Caco-2 (cell line): ENCODE data around the gene NOM1. TPM values are rescaled to one million over a fixed set of nuclear protein-coding genes. Genes with fewer than 3 reads are reported as not detected.

Experiments
- BruUV-seq: library from RNA; stranded (reverse); fragments of 400-500 nt; replicated peaks from 2 replicates; lab custom pipeline; 2021; lab: Mats Ljungman, UMichigan
- CTCF ChIA-PET: fragments of 300-600 bp; sonication (Branson Sonifier 250); formaldehyde crosslinking; loops from one replicate; lab custom pipeline; 2022; ENCODE audit warnings: antibody characterized with exemption; lab: Charles Lee
- POLR2A ChIA-PET: fragments of 300-600 bp; sonication (Branson Sonifier 250); formaldehyde crosslinking; loops from one replicate; lab custom pipeline; 2022; ENCODE audit warnings: antibody characterized with exemption; lab: Charles Lee
- DNase-seq, 2 experiments: peaks; one replicate each; pipeline versions ENCODE4 v3.0.0 to v3.0.0-alpha.2; 2020 to 2022
- H3K27me3 ChIP-seq: replicated peaks from 2 replicates; pipeline ENCODE4 v1.6.0; 2011; ENCODE audit warnings: low read length; ENCODE audit not compliant: control insufficient read depth, insufficient read depth
- H3K36me3 ChIP-seq: 2 replicates; pipeline ENCODE4 v1.5.1; 2011; ENCODE audit warnings: low read length; ENCODE audit not compliant: control insufficient read depth, insufficient read depth
- H3K4me1 ChIP-seq: fragments of 250-450 bp; sonication (Bioruptor Pico); 2 replicates; pipeline ENCODE4 v1.5.1; 2020; ENCODE audit warnings: mild to moderate bottlenecking
- H3K4me3 ChIP-seq: 2 replicates; pipeline ENCODE4 v1.5.1; 2011; ENCODE audit warnings: low read depth, mild to moderate bottlenecking, control low read depth, low read length
- H3K9me3 ChIP-seq: fragments of 250-450 bp; sonication (Bioruptor Pico); 2 replicates; pipeline ENCODE4 v1.5.1; 2020; ENCODE audit warnings: mild to moderate bottlenecking, moderate library complexity
- H3K27ac Mint-ChIP-seq: one replicate; pipeline ENCODE4 v1.8.0; 2022; ENCODE audit warnings: mixed read lengths; ENCODE audit not compliant: unreplicated experiment
- H3K27me3 Mint-ChIP-seq: one replicate; pipeline ENCODE4 v1.8.0; 2022; ENCODE audit warnings: mixed read lengths; ENCODE audit not compliant: insufficient read depth, unreplicated experiment
- H3K36me3 Mint-ChIP-seq: one replicate; pipeline ENCODE4 v1.8.0; 2022; ENCODE audit warnings: mild to moderate bottlenecking, mixed read lengths; ENCODE audit not compliant: insufficient read depth, unreplicated experiment
- H3K4me1 Mint-ChIP-seq: one replicate; pipeline ENCODE4 v1.8.0; 2022; ENCODE audit warnings: low read depth, mixed read lengths; ENCODE audit not compliant: unreplicated experiment
- H3K4me3 Mint-ChIP-seq: one replicate; pipeline ENCODE4 v1.8.0; 2022; ENCODE audit warnings: mild to moderate bottlenecking, moderate library complexity, mixed read lengths; ENCODE audit not compliant: unreplicated experiment
- H3K9me3 Mint-ChIP-seq: one replicate; pipeline ENCODE4 v1.8.0; 2022; ENCODE audit warnings: mixed read lengths; ENCODE audit not compliant: unreplicated experiment
- CTCF ChIP-seq, 2 experiments: fragments of 200-600 bp in 1 of 2; IDR thresholded peaks; 1 replicate in 1 of 2; 2 replicates in 1 of 2; pipeline versions ENCODE4 v1.5.1 to v1.8.0; 2011 to 2022; ENCODE audit warnings: antibody characterized with exemption in 1 of 2, control low read depth in 1 of 2, inconsistent platforms in 1 of 2, low read depth in 1 of 2, low read length in 1 of 2, mild to moderate bottlenecking in 1 of 2, moderate library complexity in 1 of 2; ENCODE audit not compliant: insufficient read depth in 1 of 2, severe bottlenecking in 1 of 2, unreplicated experiment in 1 of 2
- intact Hi-C: fragments of 100-400 bp; cut with micrococcal nuclease; formaldehyde crosslinking; loops from one replicate; pipeline ENCODE4 v1.10.0; 2022; ENCODE audit not compliant: unreplicated experiment
- total RNA-seq: library from RNA; stranded (reverse); gene quantifications from 2 replicates; pipeline ENCODE4 v1.2.3, GENCODE V29; 2022

Gene NOM1
- total RNA-seq, 1 experiment from 2014 or later: 37.7 TPM

DNA sequence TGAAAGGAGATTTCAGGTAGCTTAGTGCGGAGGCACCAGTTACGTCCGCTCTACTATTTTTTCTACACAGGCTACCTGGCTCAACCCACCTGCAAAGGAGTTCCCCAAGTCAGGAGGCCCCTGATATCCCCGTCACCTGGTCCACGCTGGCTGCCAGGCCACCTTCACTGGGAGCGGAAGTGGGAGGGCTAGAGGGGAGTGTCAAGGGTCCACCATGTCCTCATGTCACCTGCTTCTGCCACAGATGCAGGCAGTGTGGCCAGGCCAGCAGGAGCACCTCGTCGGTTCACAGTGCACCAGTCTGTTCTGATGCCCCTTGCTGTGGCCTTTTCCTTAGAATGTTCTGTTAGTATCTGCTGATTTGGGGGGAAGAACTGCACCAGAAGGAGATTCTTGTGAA, 16.9 kb downstream of the NOM1 start:
- Histone ChIP-seq H3K4me3 (no peak overlapping the region), H3K9me3 (no peaks in the 10 kb centered on the region), H3K4me1 (no peaks in the 10 kb centered on the region), H3K27me3 (no peaks in the 10 kb centered on the region), H3K36me3 (peaks cover 3% of the 10 kb centered on the region; the same call in 1 of the 2 replicates)
- no peak overlapping the region for H3K27ac Mint-ChIP-seq
- H3K4me1 Mint-ChIP-seq: no peaks in the 10 kb centered on the region
- intact Hi-C loops: no loop called here
- no peaks in the 10 kb centered on the region for H3K9me3 Mint-ChIP-seq
- DNase-seq: no peak
- ChIA-PET POLR2A (no interaction called here), CTCF (no interaction called here)
- no peak for TF ChIP-seq CTCF (IDR thresholded peaks at IDR 0.05; ENCODE audit: insufficient read depth in 1 of 2, low read depth in 1 of 2, low read length in 1 of 2, severe bottlenecking in 1 of 2, unreplicated experiment in 1 of 2)
- H3K4me3 Mint-ChIP-seq: no peak overlapping the region
- BruUV-seq: no TSS peak
- H3K27me3 Mint-ChIP-seq: no peaks in the 10 kb centered on the region
- peaks cover 73% of the 10 kb centered on the region for H3K36me3 Mint-ChIP-seq

GRCh38 chr7:156968183-156968582, 18.7 kb downstream of the NOM1 start:
- Histone ChIP-seq H3K4me1 (no peaks in the 10 kb centered on the region), H3K4me3 (no peak overlapping the region), H3K27me3 (no peaks in the 10 kb centered on the region), H3K36me3 (peaks cover 3% of the 10 kb centered on the region; the same call in 1 of the 2 replicates), H3K9me3 (no peaks in the 10 kb centered on the region)
- Mint-ChIP-seq H3K27ac (no peak overlapping the region), H3K27me3 (no peaks in the 10 kb centered on the region), H3K4me3 (no peak overlapping the region), H3K36me3 (peaks cover 63% of the 10 kb centered on the region), H3K4me1 (no peaks in the 10 kb centered on the region), H3K9me3 (no peaks in the 10 kb centered on the region)
- no TSS peak for BruUV-seq
- TF ChIP-seq CTCF (IDR thresholded peaks at IDR 0.05; ENCODE audit: insufficient read depth in 1 of 2, low read depth in 1 of 2, low read length in 1 of 2, severe bottlenecking in 1 of 2, unreplicated experiment in 1 of 2): no peak
- intact Hi-C loops: no loop called here
- DNase-seq: no peak
- ChIA-PET CTCF (no interaction called here), POLR2A (no interaction called here)

- CTCF ChIA-PET: interaction anchor here (0.7 kb wide), 3 partner anchors 14 to 155 kb away, joined by 3 to 6 read pairs (median 5); partner anchors contain the start of gene MNX1
- Mint-ChIP-seq H3K27me3 (no peaks in the 10 kb centered on the region), H3K4me3 (no peak overlapping the region), H3K36me3 (peaks cover 60% of the 10 kb centered on the region), H3K9me3 (no peaks in the 10 kb centered on the region), H3K27ac (no peak overlapping the region), H3K4me1 (no peaks in the 10 kb centered on the region)
- BruUV-seq: no TSS peak
- Histone ChIP-seq H3K4me3 (no peak overlapping the region), H3K4me1 (no peaks in the 10 kb centered on the region), H3K9me3 (no peaks in the 10 kb centered on the region), H3K36me3 (peaks cover 3% of the 10 kb centered on the region; the same call in 1 of the 2 replicates), H3K27me3 (no peaks in the 10 kb centered on the region)
- intact Hi-C loops: loop anchor here (1.0 to 5.0 kb wide), 2 partner anchors 166 to 252 kb away; no protein-coding TSS in a partner anchor
- POLR2A ChIA-PET: no interaction called here
- peak in 1 of 2 experiments; percentile 26 for DNase-seq
- peak; percentile 22 to 49 for TF ChIP-seq CTCF (IDR thresholded peaks at IDR 0.05; ENCODE audit: insufficient read depth in 1 of 2, low read depth in 1 of 2, low read length in 1 of 2, severe bottlenecking in 1 of 2, unreplicated experiment in 1 of 2)
These were observed 20.5 kb downstream of the NOM1 start for GRCh38 chr7:156969972-156970420.
